ENCODE data around the gene C22orf42. TPM values are rescaled to one million over a fixed set of nuclear protein-coding genes. Genes with fewer than 3 reads are reported as not detected.
"Not testable (repeated sequence)": the region's sequence is repeated elsewhere in the genome, so short reads cannot be mapped to it uniquely, and the experiment has no call there.

C22orf42 gene
- total RNA-seq, 1 donor from 2014 or later, result not detected

DNA sequence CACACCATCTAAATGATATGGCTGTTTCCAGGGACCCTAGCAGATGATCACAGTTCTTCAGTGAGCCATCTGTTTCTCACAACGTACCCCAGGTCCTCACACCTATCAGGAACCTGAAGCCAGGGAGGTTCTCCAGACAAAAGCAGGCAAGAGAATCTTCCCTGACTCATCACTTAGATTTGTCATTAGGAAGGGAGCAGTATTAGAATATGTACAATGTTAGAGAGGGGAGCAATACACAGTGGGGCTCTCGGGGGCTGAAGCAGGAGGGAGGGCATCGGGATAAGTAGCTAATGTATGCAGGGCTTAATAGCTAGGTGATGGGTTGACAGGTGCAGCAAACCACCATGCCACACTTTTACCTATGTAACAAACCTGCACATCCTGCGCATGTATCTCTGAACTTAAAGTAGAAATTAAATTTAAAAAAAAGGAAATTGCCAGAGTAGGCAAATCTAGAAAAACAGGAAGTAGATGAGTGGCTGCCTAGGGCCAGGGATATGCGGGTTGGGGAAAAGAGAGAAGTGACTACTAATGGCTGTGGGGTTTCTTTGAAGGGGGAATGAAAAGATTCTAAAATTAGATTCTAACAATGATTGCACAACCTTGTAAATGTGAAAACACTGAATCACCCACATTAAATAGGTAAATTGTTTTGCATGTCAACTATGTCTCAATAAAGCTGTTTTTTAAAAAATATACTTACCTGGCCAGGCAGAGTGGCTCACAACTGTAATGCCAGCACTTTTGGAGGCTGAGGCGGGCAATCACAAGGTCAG is 14.4 kb downstream of the C22orf42 start:
- no peaks in the 10 kb centered on the region for H3K27me3 ChIP-seq
- no peaks in the 10 kb centered on the region for H3K36me3 ChIP-seq
- H3K27ac ChIP-seq, result no peak overlapping the region
- no peak overlapping the region for H3K4me3 ChIP-seq
- intact Hi-C loops (cut with DNase I), result no loop called here
- H3K9me3 ChIP-seq, result no peaks in the 10 kb centered on the region
- DNase-seq (ENCODE audit: low spot score in 2 of 2), result no peak
- TF ChIP-seq, protein P1, sequence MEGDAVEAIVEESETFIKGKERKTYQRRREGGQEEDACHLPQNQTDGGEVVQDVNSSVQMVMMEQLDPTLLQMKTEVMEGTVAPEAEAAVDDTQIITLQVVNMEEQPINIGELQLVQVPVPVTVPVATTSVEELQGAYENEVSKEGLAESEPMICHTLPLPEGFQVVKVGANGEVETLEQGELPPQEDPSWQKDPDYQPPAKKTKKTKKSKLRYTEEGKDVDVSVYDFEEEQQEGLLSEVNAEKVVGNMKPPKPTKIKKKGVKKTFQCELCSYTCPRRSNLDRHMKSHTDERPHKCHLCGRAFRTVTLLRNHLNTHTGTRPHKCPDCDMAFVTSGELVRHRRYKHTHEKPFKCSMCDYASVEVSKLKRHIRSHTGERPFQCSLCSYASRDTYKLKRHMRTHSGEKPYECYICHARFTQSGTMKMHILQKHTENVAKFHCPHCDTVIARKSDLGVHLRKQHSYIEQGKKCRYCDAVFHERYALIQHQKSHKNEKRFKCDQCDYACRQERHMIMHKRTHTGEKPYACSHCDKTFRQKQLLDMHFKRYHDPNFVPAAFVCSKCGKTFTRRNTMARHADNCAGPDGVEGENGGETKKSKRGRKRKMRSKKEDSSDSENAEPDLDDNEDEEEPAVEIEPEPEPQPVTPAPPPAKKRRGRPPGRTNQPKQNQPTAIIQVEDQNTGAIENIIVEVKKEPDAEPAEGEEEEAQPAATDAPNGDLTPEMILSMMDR (IDR thresholded peaks at IDR 0.05), result no peak
- H3K4me1 ChIP-seq, result no peaks in the 10 kb centered on the region

DNA sequence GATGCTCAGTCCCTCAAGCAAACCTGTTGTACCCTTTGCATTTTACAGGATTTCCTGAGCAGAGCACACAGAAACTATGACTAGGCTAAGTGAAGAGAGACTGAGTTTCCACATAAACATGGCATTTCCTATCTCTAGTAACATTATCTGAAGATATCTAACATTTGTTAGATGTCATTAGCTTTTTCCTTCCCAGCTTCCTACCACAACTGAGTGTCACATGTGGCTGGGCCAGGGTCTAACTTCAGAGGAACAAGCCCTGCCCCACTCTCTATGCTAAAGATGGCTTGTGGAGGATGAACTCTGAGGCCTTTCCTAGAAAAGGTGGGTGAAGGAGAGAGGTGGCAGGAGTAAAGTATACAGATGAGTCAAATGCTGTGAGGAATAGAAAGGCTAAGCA is 16.5 kb downstream of the C22orf42 start:
- intact Hi-C loops (cut with DNase I), result no loop called here
- Histone ChIP-seq H3K36me3 (no peaks in the 10 kb centered on the region), H3K4me1 (no peaks in the 10 kb centered on the region), H3K27ac (no peak overlapping the region), H3K9me3 (no peaks in the 10 kb centered on the region), H3K4me3 (no peak overlapping the region), H3K27me3 (no peaks in the 10 kb centered on the region)
- no peak for DNase-seq (ENCODE audit: low spot score in 2 of 2)
- TF ChIP-seq, protein P1 (IDR thresholded peaks at IDR 0.05), result no peak

DNA sequence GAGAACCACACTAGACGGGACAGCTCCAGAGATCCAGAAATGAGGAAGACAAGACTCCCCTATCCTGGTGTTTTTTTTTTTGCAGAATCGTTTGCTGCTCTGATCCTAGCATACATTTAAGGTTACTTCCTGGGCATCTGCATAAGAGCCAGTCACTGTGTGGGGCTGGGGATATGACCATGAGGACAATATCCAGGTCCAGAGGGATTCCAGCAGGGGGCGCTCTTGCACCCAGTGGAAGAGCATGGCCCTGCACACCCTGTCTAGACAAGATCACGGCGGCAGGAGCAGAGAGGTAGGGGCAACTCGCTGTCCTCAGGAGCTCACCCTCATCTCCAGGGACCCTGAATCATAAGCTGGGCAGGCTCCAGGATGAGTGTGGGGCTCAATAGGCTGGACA is 18.4 kb downstream of the C22orf42 start:
- TF ChIP-seq, protein P1 (IDR thresholded peaks at IDR 0.05), result peak in 1 of 3 experiments; percentile 15
- H3K4me1 ChIP-seq; H3K9me3 ChIP-seq; intact Hi-C loops (cut with DNase I); DNase-seq (ENCODE audit: low spot score in 2 of 2); H3K27me3 ChIP-seq; H3K27ac ChIP-seq; H3K4me3 ChIP-seq; H3K36me3 ChIP-seq: not testable (repeated sequence)

DNA sequence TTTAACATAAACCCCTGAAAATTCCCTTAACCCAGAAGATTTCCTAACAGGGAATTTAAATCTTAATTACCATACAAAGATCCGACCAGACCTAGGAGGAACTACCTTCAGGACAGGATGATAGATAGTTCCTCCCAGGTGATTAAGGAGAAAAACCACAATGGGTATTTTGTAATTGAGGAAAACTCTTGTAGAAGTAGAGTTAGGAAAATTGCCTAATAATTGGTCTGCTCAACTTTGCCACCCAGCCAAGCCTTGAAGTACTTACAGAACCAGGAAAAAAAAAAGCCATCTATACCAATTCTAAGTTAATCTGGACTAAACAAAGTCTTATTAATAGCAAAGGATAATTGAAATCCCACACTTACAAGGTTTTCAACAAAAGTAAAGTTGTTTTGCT is 20.5 kb downstream of the C22orf42 start:
- H3K4me1 ChIP-seq; H3K4me3 ChIP-seq; DNase-seq (ENCODE audit: low spot score in 2 of 2); H3K27ac ChIP-seq; H3K36me3 ChIP-seq; H3K27me3 ChIP-seq; intact Hi-C loops (cut with DNase I); H3K9me3 ChIP-seq: not testable (repeated sequence)

DNA sequence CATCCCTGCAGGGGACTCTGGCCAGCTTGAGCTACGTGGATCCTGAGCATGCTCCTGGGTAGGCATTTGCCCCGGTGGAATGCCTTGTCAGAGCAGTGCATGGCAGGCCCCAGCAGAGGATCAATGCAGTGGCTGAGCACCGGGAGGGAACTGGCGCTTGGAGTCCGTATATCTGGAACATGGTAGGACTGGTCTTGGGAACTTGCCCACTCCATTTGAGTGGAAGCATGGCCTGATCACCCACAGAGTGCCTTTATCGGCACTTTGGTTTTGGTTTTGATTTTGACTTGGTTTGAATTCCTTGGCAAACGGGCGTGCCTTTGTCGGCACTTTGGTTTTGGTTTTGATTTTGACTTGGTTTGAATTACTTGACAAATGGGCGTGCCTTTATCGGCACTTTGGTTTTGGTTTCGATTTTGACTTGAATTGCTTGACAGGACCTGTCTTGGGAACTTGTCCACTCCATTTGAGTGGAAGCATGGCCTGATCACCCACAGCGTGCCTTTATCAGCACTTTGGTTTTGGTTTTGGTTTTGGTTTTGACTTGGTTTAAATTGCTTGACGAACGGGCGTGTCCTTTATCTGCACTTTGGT is 21.3 kb downstream of the C22orf42 start:
- intact Hi-C loops (cut with DNase I), result not testable (repeated sequence)
- peak overlapping the region; percentile 26 to 42 for H3K4me3 ChIP-seq

DNA sequence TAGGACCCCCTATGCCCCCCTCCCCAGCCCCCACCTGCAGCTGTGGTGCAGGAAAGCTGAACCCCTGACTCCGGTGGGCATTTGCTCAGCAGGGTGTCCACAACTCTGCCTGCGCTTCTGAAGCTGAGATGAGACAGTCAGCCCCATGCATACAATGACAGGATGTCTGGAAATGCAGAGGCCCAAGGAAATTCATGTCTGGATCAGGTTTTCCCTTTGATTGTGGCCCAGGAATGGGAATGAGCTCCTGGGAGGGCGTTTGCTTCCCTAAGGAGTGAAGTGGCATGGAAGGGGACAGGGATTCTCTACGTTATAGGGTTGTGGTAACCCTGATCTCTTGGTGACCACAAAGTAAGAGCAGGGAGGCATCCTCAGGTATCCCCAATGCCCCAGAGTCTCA is 22.2 kb downstream of the C22orf42 start:
- H3K27ac ChIP-seq; H3K36me3 ChIP-seq; H3K4me3 ChIP-seq; DNase-seq (ENCODE audit: low spot score in 2 of 2); H3K4me1 ChIP-seq; H3K27me3 ChIP-seq; H3K9me3 ChIP-seq; intact Hi-C loops (cut with DNase I): not testable (repeated sequence)

More for the DNA sequence above, 21.3 kb downstream of the C22orf42 start:
- H3K4me1 ChIP-seq; H3K27ac ChIP-seq; H3K27me3 ChIP-seq; DNase-seq (ENCODE audit: low spot score in 2 of 2); H3K9me3 ChIP-seq; H3K36me3 ChIP-seq: not testable (repeated sequence)

DNA sequence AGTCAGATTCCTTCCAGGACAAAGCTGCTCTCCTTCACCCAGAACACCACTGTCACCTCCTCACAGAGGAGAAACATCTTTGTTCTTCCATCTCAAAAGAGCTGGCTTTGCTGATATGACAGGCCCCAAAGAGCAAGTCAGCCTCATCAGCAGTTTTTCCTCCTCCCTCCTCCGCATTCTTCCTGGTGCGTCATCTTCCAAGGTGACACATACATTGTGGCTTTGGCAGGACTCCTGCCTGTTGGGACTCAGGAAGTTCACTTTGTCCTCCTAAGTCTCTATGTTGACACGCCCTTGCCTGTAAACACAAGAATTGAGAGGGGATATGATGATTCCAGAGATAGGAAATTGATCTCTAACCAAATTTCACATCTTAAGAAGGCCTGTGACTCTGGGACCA is 23.1 kb downstream of the C22orf42 start:
- H3K4me3 ChIP-seq; H3K36me3 ChIP-seq; intact Hi-C loops (cut with DNase I); H3K27ac ChIP-seq; DNase-seq (ENCODE audit: low spot score in 2 of 2); H3K4me1 ChIP-seq; H3K9me3 ChIP-seq; H3K27me3 ChIP-seq: not testable (repeated sequence)

DNA sequence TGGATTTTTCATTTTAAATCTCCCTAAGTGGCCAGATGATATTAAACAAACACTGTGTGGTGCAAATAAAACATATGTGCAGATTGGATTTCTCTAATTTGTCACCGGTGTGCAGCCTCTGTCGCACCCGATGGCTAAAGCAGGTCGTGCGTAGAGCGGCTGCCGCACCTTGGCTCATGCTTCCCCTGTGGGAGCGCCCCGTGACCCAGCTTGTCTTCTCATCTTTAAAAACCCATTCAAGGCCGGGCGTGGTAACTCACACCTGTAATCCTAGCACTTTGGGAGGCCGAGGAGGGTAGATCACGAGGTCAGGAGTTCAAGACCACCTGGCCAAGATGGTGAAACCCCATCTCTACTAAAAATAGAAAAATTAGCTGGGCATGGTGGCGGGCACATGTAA is 24.3 kb downstream of the C22orf42 start:
- H3K27ac ChIP-seq; intact Hi-C loops (cut with DNase I); H3K4me3 ChIP-seq; H3K27me3 ChIP-seq; H3K9me3 ChIP-seq; H3K36me3 ChIP-seq; H3K4me1 ChIP-seq; DNase-seq (ENCODE audit: low spot score in 2 of 2): not testable (repeated sequence)

Data from ascending aorta (tissue), 2 donors.